Measurements from ENCODE around the gene LPCAT3. TPM values are rescaled to one million over a fixed set of nuclear protein-coding genes. Genes with fewer than 3 reads are reported as not detected.
"Not testable (repeated sequence)": the region's sequence is repeated elsewhere in the genome, so short reads cannot be mapped to it uniquely, and the experiment has no call there.

LPCAT3 gene
- total and polyA plus RNA-seq, 8 donors, result 22.4 to 36.5 (median 32.0) TPM

GRCh38 chr12:7038591-7038990 is 20.3 kb upstream of the LPCAT3 start:
- intact Hi-C loops (cut with DNase I), result no loop called here
- DNase-seq (no peak), ATAC-seq (no peak), FAIRE-seq (no peak)
- no peak for TF ChIP-seq CTCF (IDR thresholded peaks at IDR 0.05)
- no peaks in the 10 kb centered on the region for H3K36me3 ChIP-seq
- no peak overlapping the region for H3K4me3 ChIP-seq
- H3K9me3 ChIP-seq, result no peaks in the 10 kb centered on the region
- H3K4me1 ChIP-seq, result no peaks in the 10 kb centered on the region
- WGBS, 2 donors, result 88 to 92% methylated on average over 22 of the region's 22 CpGs
- H3K27ac ChIP-seq, result no peak overlapping the region
- H3K27me3 ChIP-seq, result no peaks in the 10 kb centered on the region

GRCh38 chr12:7037411-7037810 is 19.1 kb upstream of the LPCAT3 start:
- H3K4me1 ChIP-seq, H3K27ac ChIP-seq: not testable (repeated sequence)
- 90 to 95% methylated on average over 21 to 32 of the region's 32 CpGs for WGBS, 2 donors

GRCh38 chr12:7035463-7035862 is 17.2 kb upstream of the LPCAT3 start:
- no peaks in the 10 kb centered on the region for H3K9me3 ChIP-seq
- H3K4me3 ChIP-seq, result no peak overlapping the region
- H3K27ac ChIP-seq, result no peak overlapping the region
- TF ChIP-seq CTCF (IDR thresholded peaks at IDR 0.05), result no peak
- DNase-seq (no peak), ATAC-seq (no peak), FAIRE-seq (no peak)
- H3K27me3 ChIP-seq, result no peaks in the 10 kb centered on the region
- intact Hi-C loops (cut with DNase I), result no loop called here
- no peaks in the 10 kb centered on the region for H3K4me1 ChIP-seq
- 55 to 60% methylated on average over 2 of the region's 2 CpGs for WGBS, 2 donors
- no peaks in the 10 kb centered on the region for H3K36me3 ChIP-seq

More at GRCh38 chr12:7037411-7037810, 19.1 kb upstream of the LPCAT3 start:
- H3K4me3 ChIP-seq; H3K36me3 ChIP-seq; intact Hi-C loops (cut with DNase I); DNase-seq; FAIRE-seq; H3K27me3 ChIP-seq; ATAC-seq; H3K9me3 ChIP-seq: not testable (repeated sequence)

GRCh38 chr12:7034464-7034863 is 16.2 kb upstream of the LPCAT3 start:
- ATAC-seq (no peak), DNase-seq (no peak), FAIRE-seq (no peak)
- TF ChIP-seq CTCF (IDR thresholded peaks at IDR 0.05), result no peak
- H3K4me3 ChIP-seq, result no peak overlapping the region
- H3K4me1 ChIP-seq, result no peaks in the 10 kb centered on the region
- intact Hi-C loops (cut with DNase I), result no loop called here
- no peak overlapping the region for H3K27ac ChIP-seq
- no peaks in the 10 kb centered on the region for H3K9me3 ChIP-seq
- H3K27me3 ChIP-seq, result no peaks in the 10 kb centered on the region
- 67 to 68% methylated on average over 1 of the region's 1 CpG for WGBS, 2 donors
- no peaks in the 10 kb centered on the region for H3K36me3 ChIP-seq

- intact Hi-C loops (cut with DNase I), result no loop called here
- no peak for TF ChIP-seq CTCF (IDR thresholded peaks at IDR 0.05)
- no peak for FAIRE-seq
Measured at GRCh38 chr12:7032990-7033389, 14.7 kb upstream of the LPCAT3 start.

More at GRCh38 chr12:7032990-7033389, 14.7 kb upstream of the LPCAT3 start:
- no peak overlapping the region for H3K4me3 ChIP-seq
- no peaks in the 10 kb centered on the region for H3K9me3 ChIP-seq
- H3K27me3 ChIP-seq, result no peaks in the 10 kb centered on the region
- H3K4me1 ChIP-seq, result no peaks in the 10 kb centered on the region
- 66 to 76% methylated on average over 2 of the region's 2 CpGs for WGBS, 2 donors
- ATAC-seq (no peak), DNase-seq (no peak)
- no peak overlapping the region for H3K27ac ChIP-seq
- H3K36me3 ChIP-seq, result no peaks in the 10 kb centered on the region
